ENCODE results near the gene INPP5F. TPM values are rescaled to one million over a fixed set of nuclear protein-coding genes. Genes with fewer than 3 reads are reported as not detected.

The INPP5F gene
- total and polyA plus RNA-seq, 10 of the 15 experiments (the other 5 are each of a cell fraction or from before 2014, with no cell fraction given): 6.0 to 49.3 (median 34.3) TPM

DNA sequence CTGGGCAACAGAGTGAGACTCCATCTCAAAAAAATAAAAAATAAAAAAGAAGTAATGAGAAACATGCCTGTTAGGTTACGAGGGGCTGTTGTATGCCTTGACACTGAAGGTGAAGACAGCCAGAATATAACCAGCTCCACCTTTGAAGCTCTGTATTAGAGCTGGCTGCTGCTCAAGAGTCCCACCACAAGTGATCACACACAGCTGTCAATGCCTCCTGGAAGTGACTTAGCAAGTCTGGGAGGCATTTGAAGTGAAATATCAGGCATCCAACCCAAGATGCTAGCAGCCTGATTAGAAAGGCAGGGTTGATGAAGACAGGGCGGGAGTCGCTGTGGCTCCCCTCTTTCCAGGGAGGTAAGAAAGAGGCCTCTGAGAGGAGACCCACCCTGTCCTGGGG, 34.1 kb upstream of the INPP5F start:
- no peak overlapping the region for H3K4me2 ChIP-seq (ENCODE audit: control insufficient read depth, insufficient read depth)
- no peak overlapping the region for H3K4me3 ChIP-seq
- WGBS (ENCODE audit: insufficient coverage, insufficient replicate concordance, low lambda C conversion rate, missing lambda C conversion rate): 89% methylated on average over 3 of the region's 3 CpGs
- CTCF ChIA-PET: interaction anchor here (0.6 to 3.0 kb wide), 7 partner anchors 11 to 169 kb away, joined by 3 to 13 read pairs (median 4); no protein-coding TSS in a partner anchor
- RAD21 ChIA-PET (ENCODE audit: unreplicated experiment): interaction anchor here (0.9 to 1.4 kb wide), 4 partner anchors 34 to 166 kb away, joined by 3 to 4 read pairs (median 3); partner anchors contain the start of gene INPP5F
- FAIRE-seq (no peak), ATAC-seq (no peak), DNase-seq (ENCODE audit: low read depth, low spot score) (no peak)
- no peak overlapping the region for H3K9ac ChIP-seq (ENCODE audit: control insufficient read depth, insufficient read depth, low read length)
- intact Hi-C loops (cut with micrococcal nuclease; ENCODE audit: unreplicated experiment) (loop anchor here (2.0 kb wide), 1 partner anchor 35 kb away; the partner anchor contains the start of gene INPP5F), in situ Hi-C loops (cut with MboI) (loop anchor here (5.0 kb wide), 1 partner anchor 166 kb away; no protein-coding TSS in a partner anchor)
- H4K20me1 ChIP-seq (ENCODE audit: control insufficient read depth, insufficient read depth): no peaks in the 10 kb centered on the region
- H2AFZ ChIP-seq (ENCODE audit: control insufficient read depth, low read depth, low read length): no peak overlapping the region
- no peak for TF ChIP-seq IRF4 (IDR thresholded peaks at IDR 0.05; ENCODE audit: low read depth, low read length)
- no peak overlapping the region for H3K27ac ChIP-seq (ENCODE audit: control insufficient read depth, insufficient read depth)
- SMC1A ChIA-PET (ENCODE audit: uncharacterized antibody, unreplicated experiment): interaction anchor here (0.7 to 2.0 kb wide), 10 partner anchors 10 to 168 kb away, joined by 3 to 12 read pairs (median 4); no protein-coding TSS in a partner anchor
- no peaks in the 10 kb centered on the region for H3K27me3 ChIP-seq (replicated peaks in 1 of 2; ENCODE audit: control insufficient read depth in 2 of 2, insufficient read depth in 2 of 2, low read length in 1 of 2)
- peaks cover 5% of the 10 kb centered on the region; the same call in 2 of the 3 replicates for H3K9me3 ChIP-seq (replicated peaks; ENCODE audit: control insufficient read depth, insufficient read depth, low read length)
- BruUV-seq (replicated peaks): no TSS peak
- no peaks in the 10 kb centered on the region for H3K79me2 ChIP-seq (ENCODE audit: control insufficient read depth, insufficient read depth, low read length)
- POLR2A ChIA-PET: interaction anchor here (0.5 to 2.7 kb wide), 10 partner anchors 9 to 175 kb away, joined by 3 to 17 read pairs (median 4); partner anchors contain the start of gene INPP5F
- peaks cover 9% of the 10 kb centered on the region for H3K4me1 ChIP-seq (ENCODE audit: control insufficient read depth, insufficient read depth, low read length)
- no peaks in the 10 kb centered on the region for H3K36me3 ChIP-seq (ENCODE audit: control insufficient read depth in 2 of 2, insufficient read depth in 2 of 2, low read length in 1 of 2)

DNA sequence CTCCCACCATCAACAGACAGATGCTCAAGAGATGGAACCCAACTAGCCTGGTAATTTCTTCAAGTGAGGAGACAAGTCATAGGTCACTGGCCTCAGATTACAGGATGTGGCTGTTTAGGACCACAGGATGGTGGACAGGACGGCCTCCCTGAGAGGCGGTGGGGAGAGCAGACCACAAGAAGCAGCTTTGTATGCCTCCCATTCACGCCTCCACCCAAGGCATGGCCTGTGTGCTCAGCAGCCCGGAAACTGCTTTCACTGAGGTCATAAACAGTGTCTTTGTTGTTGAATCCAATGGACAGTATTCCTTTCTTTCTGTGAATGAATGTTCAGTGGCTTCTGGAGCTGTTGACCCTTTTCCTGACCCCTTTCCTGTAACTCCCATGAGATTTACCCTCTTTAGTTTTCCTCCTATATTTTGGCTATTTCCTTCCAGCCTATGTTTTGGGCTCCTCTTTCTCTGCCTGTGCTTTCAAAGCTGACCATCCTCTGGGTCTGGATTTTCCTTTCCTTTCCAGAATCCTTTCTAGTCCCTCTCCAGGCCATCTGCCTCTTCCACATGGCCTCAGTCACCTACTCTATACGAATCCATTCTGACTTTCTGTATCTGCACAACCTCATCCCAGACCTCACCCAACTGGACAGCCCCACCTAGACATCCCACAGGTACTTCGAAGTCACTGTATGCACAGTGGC, 32.4 kb upstream of the INPP5F start:
- Histone ChIP-seq H4K20me1 (ENCODE audit: control insufficient read depth, insufficient read depth) (no peaks in the 10 kb centered on the region), H3K9me3 (replicated peaks; ENCODE audit: control insufficient read depth, insufficient read depth, low read length) (peaks cover 7% of the 10 kb centered on the region; the same call in 2 of the 3 replicates), H3K4me2 (ENCODE audit: control insufficient read depth, insufficient read depth) (peak overlapping the region; percentile 2; the same call in 1 of the 2 replicates), H3K27me3 (replicated peaks in 1 of 2; ENCODE audit: control insufficient read depth in 2 of 2, insufficient read depth in 2 of 2, low read length in 1 of 2) (no peaks in the 10 kb centered on the region), H3K9ac (ENCODE audit: control insufficient read depth, insufficient read depth, low read length) (no peak overlapping the region), H3K4me3 (no peak overlapping the region), H3K4me1 (ENCODE audit: control insufficient read depth, insufficient read depth, low read length) (peaks cover 9% of the 10 kb centered on the region), H3K27ac (ENCODE audit: control insufficient read depth, insufficient read depth) (no peak overlapping the region), H2AFZ (ENCODE audit: control insufficient read depth, low read depth, low read length) (no peak overlapping the region), H3K36me3 (ENCODE audit: control insufficient read depth in 2 of 2, insufficient read depth in 2 of 2, low read length in 1 of 2) (no peaks in the 10 kb centered on the region), H3K79me2 (ENCODE audit: control insufficient read depth, insufficient read depth, low read length) (no peaks in the 10 kb centered on the region)
- intact Hi-C loops (cut with micrococcal nuclease; ENCODE audit: unreplicated experiment) (loop anchor here (2.0 kb wide), 1 partner anchor 33 kb away; the partner anchor contains the start of gene INPP5F), in situ Hi-C loops (cut with MboI) (loop anchor here (5.0 kb wide), 1 partner anchor 164 kb away; no protein-coding TSS in a partner anchor)
- BruUV-seq (replicated peaks): no TSS peak
- ChIA-PET RAD21 (ENCODE audit: unreplicated experiment) (interaction anchor here (0.7 to 3.1 kb wide), 7 partner anchors 12 to 92 kb away, joined by 3 to 24 read pairs (median 3); partner anchors contain the start of gene INPP5F), POLR2A (interaction anchor here (2.0 to 2.7 kb wide), 2 partner anchors 11 to 32 kb away, joined by 8 to 17 read pairs; partner anchors contain the start of gene INPP5F), SMC1A (ENCODE audit: uncharacterized antibody, unreplicated experiment) (interaction anchor here (0.7 to 3.6 kb wide), 6 partner anchors 9 to 90 kb away, joined by 3 to 22 read pairs (median 6); partner anchors contain the start of gene INPP5F), CTCF (interaction anchor here (1.0 to 3.0 kb wide), 6 partner anchors 11 to 166 kb away, joined by 3 to 13 read pairs (median 6); partner anchors contain the start of gene INPP5F)
- ATAC-seq (peak; percentile 98), DNase-seq (ENCODE audit: low read depth, low spot score) (no peak), FAIRE-seq (peak; percentile 64)
- WGBS (ENCODE audit: insufficient coverage, insufficient replicate concordance, low lambda C conversion rate, missing lambda C conversion rate): 18% methylated on average over 6 of the region's 6 CpGs
- peak; percentile 98 for TF ChIP-seq PAX5 (IDR thresholded peaks at IDR 0.05; ENCODE audit: borderline replicate concordance, low read depth, low read length)
- 0 out of 2 replicates have a peak, but pooled peaks have one; percentile 47 for TF ChIP-seq RCOR1 (conservative IDR thresholded peaks at IDR 0.05; ENCODE audit: low read depth, low read length)
- TF ChIP-seq, protein P1, sequence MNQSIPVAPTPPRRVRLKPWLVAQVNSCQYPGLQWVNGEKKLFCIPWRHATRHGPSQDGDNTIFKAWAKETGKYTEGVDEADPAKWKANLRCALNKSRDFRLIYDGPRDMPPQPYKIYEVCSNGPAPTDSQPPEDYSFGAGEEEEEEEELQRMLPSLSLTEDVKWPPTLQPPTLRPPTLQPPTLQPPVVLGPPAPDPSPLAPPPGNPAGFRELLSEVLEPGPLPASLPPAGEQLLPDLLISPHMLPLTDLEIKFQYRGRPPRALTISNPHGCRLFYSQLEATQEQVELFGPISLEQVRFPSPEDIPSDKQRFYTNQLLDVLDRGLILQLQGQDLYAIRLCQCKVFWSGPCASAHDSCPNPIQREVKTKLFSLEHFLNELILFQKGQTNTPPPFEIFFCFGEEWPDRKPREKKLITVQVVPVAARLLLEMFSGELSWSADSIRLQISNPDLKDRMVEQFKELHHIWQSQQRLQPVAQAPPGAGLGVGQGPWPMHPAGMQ (IDR thresholded peaks at IDR 0.05; ENCODE audit: borderline replicate concordance): no peak
- 0 out of 2 replicates have a peak, but pooled peaks have one; percentile 10 for TF ChIP-seq CHD2 (IDR thresholded peaks at IDR 0.05; ENCODE audit: borderline replicate concordance, low read depth, low read length)
- TF ChIP-seq, protein P2, sequence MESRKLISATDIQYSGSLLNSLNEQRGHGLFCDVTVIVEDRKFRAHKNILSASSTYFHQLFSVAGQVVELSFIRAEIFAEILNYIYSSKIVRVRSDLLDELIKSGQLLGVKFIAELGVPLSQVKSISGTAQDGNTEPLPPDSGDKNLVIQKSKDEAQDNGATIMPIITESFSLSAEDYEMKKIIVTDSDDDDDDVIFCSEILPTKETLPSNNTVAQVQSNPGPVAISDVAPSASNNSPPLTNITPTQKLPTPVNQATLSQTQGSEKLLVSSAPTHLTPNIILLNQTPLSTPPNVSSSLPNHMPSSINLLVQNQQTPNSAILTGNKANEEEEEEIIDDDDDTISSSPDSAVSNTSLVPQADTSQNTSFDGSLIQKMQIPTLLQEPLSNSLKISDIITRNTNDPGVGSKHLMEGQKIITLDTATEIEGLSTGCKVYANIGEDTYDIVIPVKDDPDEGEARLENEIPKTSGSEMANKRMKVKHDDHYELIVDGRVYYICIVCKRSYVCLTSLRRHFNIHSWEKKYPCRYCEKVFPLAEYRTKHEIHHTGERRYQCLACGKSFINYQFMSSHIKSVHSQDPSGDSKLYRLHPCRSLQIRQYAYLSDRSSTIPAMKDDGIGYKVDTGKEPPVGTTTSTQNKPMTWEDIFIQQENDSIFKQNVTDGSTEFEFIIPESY (IDR thresholded peaks at IDR 0.05): no peak
- TF ChIP-seq, protein P3, sequence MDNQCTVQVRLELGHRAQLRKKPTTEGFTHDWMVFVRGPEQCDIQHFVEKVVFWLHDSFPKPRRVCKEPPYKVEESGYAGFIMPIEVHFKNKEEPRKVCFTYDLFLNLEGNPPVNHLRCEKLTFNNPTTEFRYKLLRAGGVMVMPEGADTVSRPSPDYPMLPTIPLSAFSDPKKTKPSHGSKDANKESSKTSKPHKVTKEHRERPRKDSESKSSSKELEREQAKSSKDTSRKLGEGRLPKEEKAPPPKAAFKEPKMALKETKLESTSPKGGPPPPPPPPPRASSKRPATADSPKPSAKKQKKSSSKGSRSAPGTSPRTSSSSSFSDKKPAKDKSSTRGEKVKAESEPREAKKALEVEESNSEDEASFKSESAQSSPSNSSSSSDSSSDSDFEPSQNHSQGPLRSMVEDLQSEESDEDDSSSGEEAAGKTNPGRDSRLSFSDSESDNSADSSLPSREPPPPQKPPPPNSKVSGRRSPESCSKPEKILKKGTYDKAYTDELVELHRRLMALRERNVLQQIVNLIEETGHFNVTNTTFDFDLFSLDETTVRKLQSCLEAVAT (IDR thresholded peaks at IDR 0.05): peak; percentile 75
- TF ChIP-seq SPI1 (IDR thresholded peaks at IDR 0.05; ENCODE audit: borderline replicate concordance, insufficient read depth, low read depth, low read length): no peak
- TF ChIP-seq EED (IDR thresholded peaks at IDR 0.05; ENCODE audit: low read depth): peak; percentile 91
